ENCODE data around the gene TPST2.

The TPST2 gene

DNA sequence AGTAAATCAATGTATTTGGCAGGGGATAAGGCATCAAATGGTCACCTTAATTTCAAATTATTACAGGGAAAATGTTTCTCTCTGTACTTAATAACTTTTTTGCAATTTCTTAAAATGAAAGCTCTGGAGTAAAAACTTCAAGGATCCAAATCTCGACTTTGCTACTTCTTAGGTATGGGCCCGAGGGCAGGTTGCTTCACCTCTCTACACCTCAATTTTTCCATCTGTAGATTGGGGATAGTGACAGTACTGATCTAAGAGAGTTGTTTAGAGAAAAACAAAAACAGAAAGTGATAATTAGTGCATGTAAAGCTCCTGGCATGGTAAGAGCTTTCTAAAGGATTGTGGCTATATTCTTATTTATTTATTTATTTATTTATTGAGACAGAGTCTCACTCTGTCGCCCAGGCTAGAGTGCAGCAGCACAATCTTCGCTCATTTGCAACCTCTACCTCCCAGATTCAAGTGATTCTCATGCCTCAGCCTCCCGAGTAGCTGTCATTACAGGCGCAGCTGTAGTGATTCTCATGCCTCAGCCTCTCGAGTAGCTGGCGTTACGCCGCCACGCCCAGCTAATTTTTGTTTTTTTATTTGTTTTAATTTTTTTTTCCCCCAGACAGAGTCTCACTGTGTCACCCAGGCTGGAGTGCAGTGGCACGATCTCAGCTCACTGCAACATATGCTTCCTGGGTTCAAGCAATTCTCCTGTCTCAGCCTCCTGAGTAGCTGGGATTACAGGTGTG lies 75.3 kb downstream of the TPST2 start:
- Mint-ChIP-seq H3K4me3 (no peak overlapping the region), H3K36me3 (ENCODE audit: low read depth) (peaks cover 8% of the 10 kb centered on the region), H3K27me3 (ENCODE audit: low read depth) (no peaks in the 10 kb centered on the region), H3K27ac (no peak overlapping the region), H3K4me1 (ENCODE audit: low read depth) (peaks cover 21% of the 10 kb centered on the region), H3K9me3 (no peaks in the 10 kb centered on the region)
- no peak for DNase-seq (ENCODE audit: low spot score)

DNA sequence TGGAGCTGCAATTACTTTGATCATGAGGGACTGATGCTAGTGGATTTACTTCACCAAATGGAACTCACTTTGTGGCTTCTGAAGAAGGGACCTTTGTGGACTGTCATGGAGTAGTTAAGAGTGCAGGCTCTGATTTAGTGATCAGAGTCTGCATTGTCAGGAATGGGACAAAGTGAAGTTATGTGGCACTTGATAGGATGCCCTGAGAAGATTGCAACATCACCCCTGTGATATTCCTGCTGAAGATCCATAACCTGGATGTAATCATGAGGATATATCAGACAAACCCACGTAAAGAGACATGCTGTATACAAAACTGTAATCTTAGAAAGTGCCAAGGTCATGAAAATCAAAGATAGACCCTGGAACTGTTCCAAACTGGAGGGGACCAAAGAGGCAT lies 76.1 kb downstream of the TPST2 start:
- H3K36me3 Mint-ChIP-seq (ENCODE audit: low read depth): peaks cover 15% of the 10 kb centered on the region
- peaks cover 24% of the 10 kb centered on the region for H3K4me1 Mint-ChIP-seq (ENCODE audit: low read depth)
- DNase-seq (ENCODE audit: low spot score): no peak
- H3K4me3 Mint-ChIP-seq: peak overlapping the region; percentile 99
- H3K27me3 Mint-ChIP-seq (ENCODE audit: low read depth): no peaks in the 10 kb centered on the region
- no peaks in the 10 kb centered on the region for H3K9me3 Mint-ChIP-seq
- H3K27ac Mint-ChIP-seq: peak overlapping the region; percentile 24

DNA sequence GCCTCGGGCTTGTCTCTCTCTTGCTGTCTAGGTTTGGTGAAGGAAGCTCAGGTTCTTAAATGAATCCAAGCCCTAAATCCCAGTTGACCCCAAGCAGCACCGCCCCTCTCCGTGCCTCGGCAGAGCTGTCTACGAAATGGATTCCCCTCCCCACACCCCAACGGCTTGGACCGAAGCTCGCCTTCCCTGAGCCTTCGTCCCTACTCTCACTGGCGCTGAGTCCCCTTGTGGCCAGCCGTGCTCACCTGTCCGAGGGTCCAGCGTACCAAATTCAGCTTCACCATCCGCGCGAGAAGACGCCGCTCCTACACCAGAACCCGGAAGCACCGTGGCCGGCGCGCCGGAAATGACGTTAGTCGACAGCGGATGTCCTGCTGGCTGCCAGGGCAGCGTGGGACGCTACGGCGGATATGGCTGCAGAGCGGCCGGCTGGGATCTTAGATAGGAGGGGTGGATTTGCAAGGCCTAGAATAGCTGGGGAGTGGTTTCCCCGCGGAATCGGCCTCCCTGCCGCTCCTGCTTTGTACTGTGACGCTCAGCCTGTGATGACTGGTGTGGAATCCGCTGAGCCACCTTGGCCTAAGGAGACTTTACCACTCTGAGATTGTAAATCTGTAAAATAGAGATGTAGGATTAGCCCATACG lies 77.7 kb downstream of the TPST2 start, which contains the start of gene TFIP11:
Gene TFIP11 (minus strand): TSS at position 325 of the 645 bp plus-strand sequence. CDS start 2,201 bp downstream, outside the sequence.
- peak within 1 kb of the TSS; percentile 99 for H3K4me3 Mint-ChIP-seq
- peak within 1 kb of the TSS; percentile 96 for H3K27ac Mint-ChIP-seq
- H3K4me1 Mint-ChIP-seq (ENCODE audit: low read depth): peaks cover 24% of the 10 kb centered on the region
- H3K36me3 Mint-ChIP-seq (ENCODE audit: low read depth): peaks cover 18% of the 10 kb centered on the region
- DNase-seq (ENCODE audit: low spot score): peak; percentile 94
- H3K9me3 Mint-ChIP-seq: no peaks in the 10 kb centered on the region
- no peaks in the 10 kb centered on the region for H3K27me3 Mint-ChIP-seq (ENCODE audit: low read depth)

DNA sequence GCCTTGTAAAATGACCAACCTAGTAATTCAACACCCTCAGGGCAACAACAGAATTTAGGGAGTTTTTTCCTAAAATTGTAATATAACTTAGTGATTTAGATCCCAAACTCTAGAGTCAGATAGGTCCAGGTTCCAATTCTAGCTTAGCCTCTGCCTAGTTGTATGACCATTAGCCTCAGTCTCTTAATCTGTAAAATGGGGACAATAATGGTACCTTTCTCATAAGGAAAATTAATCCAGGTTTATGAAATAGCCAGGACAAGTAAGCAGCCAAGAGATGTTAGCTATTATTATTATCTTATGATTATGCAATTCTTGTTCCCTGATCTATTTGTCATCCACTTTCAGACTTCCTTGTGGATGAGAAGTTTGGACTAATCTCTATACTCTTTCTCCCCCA lies 81.8 kb downstream of the TPST2 start:
- no peak overlapping the region for H3K4me3 Mint-ChIP-seq
- H3K4me1 Mint-ChIP-seq (ENCODE audit: low read depth): peaks cover 27% of the 10 kb centered on the region
- no peaks in the 10 kb centered on the region for H3K27me3 Mint-ChIP-seq (ENCODE audit: low read depth)
- H3K9me3 Mint-ChIP-seq: no peaks in the 10 kb centered on the region
- H3K27ac Mint-ChIP-seq: no peak overlapping the region
- no peak for DNase-seq (ENCODE audit: low spot score)
- peaks cover 48% of the 10 kb centered on the region for H3K36me3 Mint-ChIP-seq (ENCODE audit: low read depth)

DNA sequence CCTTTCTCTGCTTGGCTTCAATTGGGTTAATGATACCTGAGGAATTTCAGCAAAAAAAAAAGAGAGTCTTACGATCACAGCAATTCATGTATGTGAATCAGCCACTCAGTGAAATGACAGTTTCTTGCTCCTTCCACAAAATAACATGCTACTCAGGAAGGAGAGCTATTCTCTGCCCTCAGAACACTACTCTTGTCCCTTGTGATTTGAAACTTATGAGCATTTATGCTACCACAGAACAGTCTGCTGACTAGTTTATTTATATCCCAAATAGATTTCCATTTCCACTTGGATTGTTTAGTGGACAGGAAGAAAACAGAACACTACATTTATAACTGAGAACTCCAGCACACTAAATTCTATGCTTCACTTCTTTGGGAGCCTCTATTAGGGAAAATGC lies 86.2 kb downstream of the TPST2 start:
- no peak for DNase-seq (ENCODE audit: low spot score)
- H3K9me3 Mint-ChIP-seq: no peaks in the 10 kb centered on the region
- peaks cover 22% of the 10 kb centered on the region for H3K4me1 Mint-ChIP-seq (ENCODE audit: low read depth)
- no peaks in the 10 kb centered on the region for H3K27me3 Mint-ChIP-seq (ENCODE audit: low read depth)
- H3K27ac Mint-ChIP-seq: peak overlapping the region; percentile 80
- H3K4me3 Mint-ChIP-seq: peak overlapping the region; percentile 63
- H3K36me3 Mint-ChIP-seq (ENCODE audit: low read depth): peaks cover 66% of the 10 kb centered on the region

DNA sequence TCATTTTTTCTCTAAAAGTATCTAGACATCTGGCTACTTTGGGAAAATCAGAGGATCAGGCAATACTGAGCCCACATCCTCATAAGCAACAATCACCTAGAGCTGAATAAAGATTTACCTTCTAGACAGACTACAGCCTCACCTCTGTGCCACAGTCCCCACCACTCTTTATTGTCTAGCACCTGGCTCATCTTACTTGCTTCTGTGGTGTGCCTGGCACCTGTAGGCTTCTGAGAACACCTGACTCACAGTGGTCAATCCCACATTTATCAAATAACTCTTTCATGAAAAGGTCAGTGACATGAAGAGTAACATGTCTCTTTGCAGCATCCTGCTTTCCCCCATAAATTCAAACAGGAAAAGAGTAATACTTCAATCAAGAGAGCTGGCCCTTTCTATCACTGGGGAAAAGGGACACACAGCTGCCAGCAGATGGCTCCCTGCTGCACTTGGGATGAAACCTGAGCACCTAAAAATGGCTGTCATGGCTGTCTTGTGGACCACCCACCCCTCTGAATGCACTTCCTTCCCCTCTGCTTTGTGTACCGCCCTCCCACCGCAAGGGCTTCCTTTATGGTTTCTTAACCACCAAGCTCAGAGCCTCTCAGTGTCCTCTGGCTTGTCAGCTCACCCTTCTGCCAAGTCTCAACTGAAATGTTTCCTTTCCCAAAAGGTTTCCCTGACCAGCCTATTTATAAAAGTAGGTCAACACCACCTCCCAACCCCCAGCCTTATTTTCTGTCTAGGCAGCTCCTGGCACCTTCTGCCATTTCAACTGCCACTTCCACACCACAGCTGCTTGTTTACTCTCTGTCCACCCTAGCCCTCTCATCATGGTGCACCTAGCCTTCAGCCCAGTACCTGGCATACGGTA lies 87.0 kb downstream of the TPST2 start:
- Mint-ChIP-seq H3K27ac (peak overlapping the region; percentile 80), H3K4me1 (ENCODE audit: low read depth) (peaks cover 22% of the 10 kb centered on the region), H3K4me3 (peak overlapping the region; percentile 63), H3K9me3 (no peaks in the 10 kb centered on the region), H3K36me3 (ENCODE audit: low read depth) (peaks cover 67% of the 10 kb centered on the region), H3K27me3 (ENCODE audit: low read depth) (no peaks in the 10 kb centered on the region)
- peak; percentile 42 for DNase-seq (ENCODE audit: low spot score)

DNA sequence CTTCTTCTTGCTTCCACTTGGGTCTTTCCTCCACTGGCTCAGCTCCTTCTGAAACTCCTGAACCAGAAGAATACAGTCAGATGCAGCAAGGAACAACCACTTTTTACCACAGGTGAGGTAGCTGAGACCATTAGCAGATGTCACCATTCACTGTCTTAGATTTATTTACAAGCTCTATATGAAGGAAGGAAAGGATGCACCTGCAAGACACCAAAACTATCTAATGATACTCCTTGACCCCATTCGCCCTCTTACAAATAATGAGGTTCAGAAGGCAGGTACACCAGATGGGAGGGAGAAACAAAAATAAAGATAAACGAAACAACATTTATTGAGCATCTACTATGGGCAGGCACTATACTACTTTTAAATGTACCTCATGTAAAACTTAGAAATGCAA lies 87.9 kb downstream of the TPST2 start:
- no peak for DNase-seq (ENCODE audit: low spot score)
- Mint-ChIP-seq H3K27me3 (ENCODE audit: low read depth) (no peaks in the 10 kb centered on the region), H3K9me3 (no peaks in the 10 kb centered on the region), H3K4me3 (no peak overlapping the region), H3K36me3 (ENCODE audit: low read depth) (peaks cover 73% of the 10 kb centered on the region), H3K27ac (no peak overlapping the region), H3K4me1 (ENCODE audit: low read depth) (peaks cover 22% of the 10 kb centered on the region)

DNA sequence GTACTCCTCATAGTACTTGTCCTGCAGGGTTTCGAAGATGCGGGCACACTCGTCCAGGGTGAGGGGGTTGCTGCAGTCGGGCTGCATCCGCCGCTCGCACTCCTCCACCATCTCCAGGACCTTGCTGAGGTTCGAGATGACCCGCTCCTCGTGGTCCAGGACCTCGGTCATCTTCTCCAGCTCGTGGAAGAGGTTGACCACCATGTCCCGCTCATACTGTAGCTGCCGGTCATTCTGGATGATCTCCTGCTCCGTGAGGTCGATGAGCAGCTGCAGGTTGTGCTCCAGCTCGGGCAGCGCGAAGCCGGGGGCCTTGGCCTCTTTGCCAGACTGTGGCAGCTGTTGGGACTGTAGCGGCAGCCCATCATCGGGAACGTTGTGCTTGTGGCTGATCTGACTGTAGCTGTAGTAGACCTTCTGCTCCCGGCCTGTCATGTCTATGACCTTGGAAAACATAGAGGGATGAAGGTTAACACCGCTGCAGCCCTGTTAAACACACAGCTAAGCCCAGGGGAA lies 90.7 kb downstream of the TPST2 start:
- Mint-ChIP-seq H3K27me3 (ENCODE audit: low read depth) (no peaks in the 10 kb centered on the region), H3K36me3 (ENCODE audit: low read depth) (peaks cover 71% of the 10 kb centered on the region), H3K4me1 (ENCODE audit: low read depth) (peaks cover 20% of the 10 kb centered on the region), H3K4me3 (no peak overlapping the region), H3K9me3 (no peaks in the 10 kb centered on the region), H3K27ac (no peak overlapping the region)
- no peak for DNase-seq (ENCODE audit: low spot score)

DNA sequence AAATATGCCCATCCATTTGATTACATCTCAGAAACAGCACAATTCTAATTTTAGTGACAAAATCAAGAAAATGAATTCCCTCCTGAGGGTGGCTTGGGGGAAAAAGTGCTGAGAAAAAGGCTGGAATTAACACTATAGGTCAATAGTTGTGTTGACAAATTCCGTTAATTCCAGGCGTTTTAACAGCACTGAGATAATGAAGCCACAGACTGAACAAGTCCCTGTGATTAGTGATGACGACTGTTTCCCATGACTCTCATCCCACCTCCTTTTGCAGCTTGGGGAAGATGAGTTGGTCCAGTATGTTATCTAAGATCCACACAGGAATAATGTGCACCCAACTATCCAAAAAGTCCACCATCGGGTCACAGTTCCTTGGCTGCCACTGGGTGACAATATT lies 93.5 kb downstream of the TPST2 start:
- H3K36me3 Mint-ChIP-seq (ENCODE audit: low read depth): peaks cover 67% of the 10 kb centered on the region
- H3K4me3 Mint-ChIP-seq: no peak overlapping the region
- no peak overlapping the region for H3K27ac Mint-ChIP-seq
- H3K4me1 Mint-ChIP-seq (ENCODE audit: low read depth): peaks cover 8% of the 10 kb centered on the region
- no peaks in the 10 kb centered on the region for H3K9me3 Mint-ChIP-seq
- no peaks in the 10 kb centered on the region for H3K27me3 Mint-ChIP-seq (ENCODE audit: low read depth)
- DNase-seq (ENCODE audit: low spot score): no peak

DNA sequence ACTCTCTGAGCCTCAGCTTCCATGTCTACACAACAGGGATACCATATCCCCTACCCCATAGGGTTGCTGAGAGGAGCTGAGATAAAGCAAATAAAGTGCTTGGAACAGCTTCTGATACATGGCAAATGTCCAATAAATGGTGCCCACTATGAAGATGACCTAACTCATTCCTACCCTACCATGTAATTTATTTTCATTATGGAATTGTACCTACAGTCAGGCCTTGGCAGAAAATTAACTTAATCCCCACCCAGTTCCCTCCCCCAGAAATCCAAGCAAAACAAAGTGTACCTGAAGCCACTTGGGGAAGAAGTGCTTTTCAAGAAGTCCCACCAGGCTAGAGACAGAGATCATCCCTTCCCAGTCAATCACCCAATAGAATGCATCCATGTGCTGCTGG lies 95.4 kb downstream of the TPST2 start:
- no peaks in the 10 kb centered on the region for H3K9me3 Mint-ChIP-seq
- H3K27ac Mint-ChIP-seq: no peak overlapping the region
- H3K4me1 Mint-ChIP-seq (ENCODE audit: low read depth): peaks cover 7% of the 10 kb centered on the region
- H3K27me3 Mint-ChIP-seq (ENCODE audit: low read depth): no peaks in the 10 kb centered on the region
- H3K4me3 Mint-ChIP-seq: no peak overlapping the region
- DNase-seq (ENCODE audit: low spot score): no peak
- peaks cover 58% of the 10 kb centered on the region for H3K36me3 Mint-ChIP-seq (ENCODE audit: low read depth)

DNA sequence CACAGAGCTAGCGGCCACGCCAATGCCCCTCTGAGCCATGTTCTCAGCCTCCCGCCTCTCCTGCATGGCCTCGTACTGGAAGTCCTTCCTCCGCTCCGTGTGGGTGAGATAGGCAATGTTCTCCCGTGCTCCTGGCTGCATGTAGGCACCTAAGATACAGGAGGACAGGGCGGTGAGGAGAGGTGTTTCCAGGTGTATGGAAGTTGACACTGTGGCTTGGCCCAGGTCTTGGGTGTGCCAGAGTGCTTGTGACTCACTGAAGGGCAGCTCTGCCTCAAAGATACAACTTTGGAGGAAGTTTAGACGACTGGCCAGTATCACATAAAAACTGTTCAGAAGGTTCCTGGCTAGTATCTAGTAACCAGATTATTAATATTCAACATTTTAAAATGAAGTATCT lies 97.7 kb downstream of the TPST2 start:
- peaks cover 53% of the 10 kb centered on the region for H3K36me3 Mint-ChIP-seq (ENCODE audit: low read depth)
- no peak overlapping the region for H3K27ac Mint-ChIP-seq
- H3K9me3 Mint-ChIP-seq: no peaks in the 10 kb centered on the region
- no peak overlapping the region for H3K4me3 Mint-ChIP-seq
- H3K4me1 Mint-ChIP-seq (ENCODE audit: low read depth): peaks cover 7% of the 10 kb centered on the region
- no peak for DNase-seq (ENCODE audit: low spot score)
- no peaks in the 10 kb centered on the region for H3K27me3 Mint-ChIP-seq (ENCODE audit: low read depth)

DNA sequence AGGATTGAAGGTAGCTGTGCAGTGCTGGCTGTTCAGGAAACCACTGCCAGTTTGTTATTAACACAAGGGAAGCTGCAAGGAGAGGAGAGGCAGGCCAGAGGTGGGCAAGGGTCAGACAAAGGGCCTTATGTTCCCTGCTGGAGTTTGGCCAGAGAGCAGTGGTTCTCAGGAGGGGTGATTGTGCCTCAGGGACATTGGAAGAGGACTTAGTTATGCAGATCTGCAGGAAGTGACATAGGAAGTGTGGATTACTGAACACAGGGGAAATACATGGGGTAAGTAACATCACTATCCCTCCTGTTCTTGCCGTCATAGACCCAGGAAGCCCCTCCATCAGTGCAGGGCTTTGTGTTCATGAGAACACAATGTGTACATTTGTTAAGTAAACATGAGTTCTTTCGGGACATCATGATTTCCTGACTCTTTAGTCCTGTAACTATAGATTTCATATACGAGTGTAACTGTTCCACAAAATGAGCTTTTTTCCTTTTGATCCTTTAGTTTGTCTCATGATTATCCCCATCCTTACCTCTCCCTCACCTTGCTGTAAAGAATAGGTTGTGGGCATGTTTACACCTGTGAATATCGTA lies 100.4 kb downstream of the TPST2 start:
- peaks cover 37% of the 10 kb centered on the region for H3K36me3 Mint-ChIP-seq (ENCODE audit: low read depth)
- no peak for DNase-seq (ENCODE audit: low spot score)
- peaks cover 20% of the 10 kb centered on the region for H3K4me1 Mint-ChIP-seq (ENCODE audit: low read depth)
- H3K4me3 Mint-ChIP-seq: no peak overlapping the region
- no peaks in the 10 kb centered on the region for H3K27me3 Mint-ChIP-seq (ENCODE audit: low read depth)
- no peak overlapping the region for H3K27ac Mint-ChIP-seq
- H3K9me3 Mint-ChIP-seq: no peaks in the 10 kb centered on the region

DNA sequence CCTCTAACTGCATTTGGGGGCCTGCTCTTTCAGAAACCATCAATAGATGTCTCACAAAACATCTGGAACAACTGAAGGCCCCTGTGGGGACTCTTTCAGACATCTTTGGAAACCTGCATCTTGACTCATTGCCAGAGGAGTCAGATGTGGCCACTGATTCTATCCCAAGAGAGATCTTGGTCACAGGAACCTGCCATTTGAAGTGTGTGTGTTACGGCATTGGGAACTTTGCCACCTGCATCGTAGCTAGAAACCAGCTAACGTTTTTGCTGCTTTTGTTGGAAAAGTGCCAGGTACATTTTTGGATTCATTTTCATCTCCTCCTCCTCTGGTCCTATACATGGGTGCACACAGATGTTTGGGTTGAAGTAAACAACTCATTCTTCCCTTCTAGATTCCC lies 101.9 kb downstream of the TPST2 start:
- DNase-seq (ENCODE audit: low spot score): no peak
- Mint-ChIP-seq H3K36me3 (ENCODE audit: low read depth) (peaks cover 25% of the 10 kb centered on the region), H3K27ac (no peak overlapping the region), H3K4me3 (no peak overlapping the region), H3K4me1 (ENCODE audit: low read depth) (peaks cover 20% of the 10 kb centered on the region), H3K9me3 (no peaks in the 10 kb centered on the region), H3K27me3 (ENCODE audit: low read depth) (no peaks in the 10 kb centered on the region)

Measured in T-helper 2 cell treated with Interferon-gamma antibody and Interleukin-4, amounts not matched to agents 5 μg/mL and 100 μg/mL, for 36 hours (primary cell).